GM20000 (cell line): ENCODE measurements around the gene ZNF710.

Source experiments
- DNase-seq: peaks from one replicate; pipeline ENCODE4 v3.0.0; 2012; ENCODE audit warnings: low spot score
- CTCF ChIP-seq: IDR thresholded peaks from 2 replicates; pipeline ENCODE4 v1.5.1; 2012; ENCODE audit warnings: mild to moderate bottlenecking, control low read depth; ENCODE audit errors: extremely low read depth, missing control alignments

ZNF710 gene

GRCh38 chr15:90054618-90055097 lies 53.5 kb downstream of the ZNF710 start:
- DNase-seq = no peak
- no peak for TF ChIP-seq CTCF

- TF ChIP-seq CTCF = no peak
- DNase-seq = no peak
Measured at GRCh38 chr15:90055182-90055581, 54.1 kb downstream of the ZNF710 start.

- no peak for DNase-seq
- TF ChIP-seq CTCF = no peak
Measured at GRCh38 chr15:90056529-90056928, 55.4 kb downstream of the ZNF710 start.

- DNase-seq = peak; percentile 31
- no peak for TF ChIP-seq CTCF
Measured at GRCh38 chr15:90058308-90058707, 57.2 kb downstream of the ZNF710 start.

- no peak for TF ChIP-seq CTCF
- no peak for DNase-seq
Measured at GRCh38 chr15:90058775-90059174, 57.7 kb downstream of the ZNF710 start.

- no peak for TF ChIP-seq CTCF
- peak; percentile 85 for DNase-seq
Measured at GRCh38 chr15:90059208-90059985, 58.3 kb downstream of the ZNF710 start.

- no peak for TF ChIP-seq CTCF
- DNase-seq = no peak
Measured at GRCh38 chr15:90060797-90061196, 59.7 kb downstream of the ZNF710 start.
